Uterus (tissue), 4 donors: ENCODE results near the gene EPB41. TPM values are rescaled to one million over a fixed set of nuclear protein-coding genes. Genes with fewer than 3 reads are reported as not detected.
"Not testable (repeated sequence)": the region's sequence is repeated elsewhere in the genome, so short reads cannot be mapped to it uniquely, and the experiment has no call there.

Source experiments
- DNase-seq, 2 donors: peaks; one replicate each; pipeline ENCODE4 v3.0.0-alpha.2; 2019 to 2020
- H3K27ac ChIP-seq, 2 donors: fragments of 200-600 bp; sonication (generic); 1 replicate in 1 of 2; 2 replicates in 1 of 2; pipeline ENCODE4 v1.5.1; 2016 to 2018
- H3K27me3 ChIP-seq, 2 donors: fragments of 200-600 bp; sonication (generic); one replicate each; pipeline ENCODE4 v1.5.1; 2018 to 2019; ENCODE audit warnings: control low read depth in 1 of 2
- H3K36me3 ChIP-seq, 2 donors: fragments of 200-600 bp; sonication (generic); one replicate each; pipeline ENCODE4 v1.5.1; 2019; ENCODE audit warnings: control low read depth in 1 of 2
- H3K4me1 ChIP-seq, 2 donors: fragments of 200-600 bp; sonication (generic); one replicate each; pipeline ENCODE4 v1.5.1; 2018 to 2019; ENCODE audit warnings: control low read depth in 1 of 2
- H3K4me3 ChIP-seq, 2 donors: fragments of 200-600 bp; sonication (generic); 1 replicate in 1 of 2; 2 replicates in 1 of 2; pipeline ENCODE4 v1.5.1; 2018 to 2019; ENCODE audit warnings: mild to moderate bottlenecking in 1 of 2
- H3K9me3 ChIP-seq, 2 donors: fragments of 200-600 bp; sonication (generic); one replicate each; pipeline ENCODE4 v1.5.1; 2019; ENCODE audit warnings: control low read depth in 1 of 2
- CTCF ChIP-seq, 4 experiments: fragments of 200-600 bp in 2 of 4; fragments of 450-650 bp in 2 of 4; sonication (generic) in 2 of 4; IDR thresholded peaks; one replicate each; pipeline ENCODE4 v1.5.1; 2016 to 2019; ENCODE audit warnings: antibody characterized with exemption in 4 of 4, mild to moderate bottlenecking in 2 of 4, moderate library complexity in 1 of 4
- POLR2A ChIP-seq, 2 donors: fragments of 450-650 bp; IDR thresholded peaks; one replicate each; pipeline ENCODE4 v1.6.1; 2016; ENCODE audit warnings: antibody characterized with exemption in 2 of 2, mild to moderate bottlenecking in 1 of 2, moderate library complexity in 1 of 2
- intact Hi-C: fragments of 100-400 bp; cut with DNase I; formaldehyde crosslinking; loops from one replicate; pipeline ENCODE4 v1.15.1; 2023; ENCODE audit warnings: low total_unique reads
- total RNA-seq, 4 donors: library from RNA; depleted of rRNA in 3 of 4; stranded (reverse); fragments of >200 nt in 3 of 4; gene quantifications; one replicate each; pipeline versions ENCODE4 v1.1.0 to v1.2.4, GENCODE V29; 2014 to 2023
- donor health status: DM: yes; HTN: yes; CAD: no.

EPB41 gene
- total RNA-seq, 4 donors from 2014 or later = 16.2 to 1,146 (median 45.4) TPM

- no peak overlapping the region for H3K27ac ChIP-seq
- peak; percentile 67 to 72 for DNase-seq
- intact Hi-C loops = no loop called here
- H3K4me3 ChIP-seq = no peak overlapping the region
- H3K4me1 ChIP-seq = no peaks in the 10 kb centered on the region
- no peaks in the 10 kb centered on the region for H3K9me3 ChIP-seq
- H3K27me3 ChIP-seq = no peaks in the 10 kb centered on the region
- no peaks in the 10 kb centered on the region for H3K36me3 ChIP-seq
- TF ChIP-seq CTCF (IDR thresholded peaks at IDR 0.05) (no peak), POLR2A (IDR thresholded peaks at IDR 0.05) (no peak)
Measured at GRCh38 chr1:29136391-29136915, 222.1 kb downstream of the EPB41 start.

DNA sequence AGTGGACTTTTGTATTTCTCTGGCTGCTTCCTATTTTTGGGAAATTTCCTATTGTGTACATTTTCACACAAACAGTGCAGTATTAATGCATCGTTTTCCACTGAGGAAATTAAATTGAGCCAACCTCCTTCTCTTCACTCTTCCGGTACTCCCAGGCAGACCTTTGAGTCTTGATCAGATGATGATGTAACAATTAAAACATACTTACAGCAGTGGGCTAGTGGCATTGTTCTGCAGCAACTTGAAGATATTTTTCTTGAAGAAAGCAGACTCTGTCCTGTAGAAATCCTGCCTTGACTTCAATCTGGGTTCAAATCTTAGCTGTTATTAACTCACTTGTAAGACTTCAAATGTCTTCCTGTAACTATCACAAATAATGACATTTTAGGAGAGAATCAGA, 228.3 kb downstream of the EPB41 start:
- Histone ChIP-seq H3K4me1 (no peaks in the 10 kb centered on the region), H3K27ac (no peak overlapping the region), H3K9me3 (no peaks in the 10 kb centered on the region), H3K4me3 (no peak overlapping the region), H3K36me3 (no peaks in the 10 kb centered on the region), H3K27me3 (no peaks in the 10 kb centered on the region)
- TF ChIP-seq POLR2A (IDR thresholded peaks at IDR 0.05) (no peak), CTCF (IDR thresholded peaks at IDR 0.05) (no peak)
- DNase-seq = no peak
- intact Hi-C loops = no loop called here

DNA sequence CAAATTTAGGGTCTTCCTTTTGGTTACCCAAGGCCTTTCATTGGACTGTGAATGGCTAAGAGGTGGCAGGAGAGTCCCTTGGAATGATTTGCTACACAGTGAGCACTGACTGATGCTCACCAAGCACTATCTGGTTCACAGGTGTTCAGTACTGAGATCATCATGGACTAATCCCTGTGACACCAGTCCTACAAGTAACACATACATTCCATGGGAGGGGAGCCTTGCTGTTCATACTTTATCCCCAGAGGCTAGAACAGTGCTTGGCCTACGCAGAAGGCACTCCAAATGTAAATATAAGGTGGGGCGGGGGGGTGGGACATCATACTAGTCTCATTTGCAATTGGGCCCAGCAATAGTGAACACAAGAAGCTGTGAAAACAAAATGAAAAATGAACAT, 229.8 kb downstream of the EPB41 start:
- Histone ChIP-seq H3K4me1 (no peaks in the 10 kb centered on the region), H3K4me3 (no peak overlapping the region), H3K36me3 (peaks cover 0 to 3% of the 10 kb centered on the region in 2 donors), H3K9me3 (no peaks in the 10 kb centered on the region), H3K27me3 (no peaks in the 10 kb centered on the region), H3K27ac (no peak overlapping the region)
- intact Hi-C loops = no loop called here
- DNase-seq = no peak
- TF ChIP-seq CTCF (IDR thresholded peaks at IDR 0.05) = no peak
- no peak for TF ChIP-seq POLR2A (IDR thresholded peaks at IDR 0.05)

- peaks cover 0 to 3% of the 10 kb centered on the region in 2 donors for H3K36me3 ChIP-seq
- no peak for DNase-seq
- intact Hi-C loops = no loop called here
- no peaks in the 10 kb centered on the region for H3K4me1 ChIP-seq
- H3K4me3 ChIP-seq = no peak overlapping the region
- no peaks in the 10 kb centered on the region for H3K27me3 ChIP-seq
- H3K27ac ChIP-seq = no peak overlapping the region
- TF ChIP-seq POLR2A (IDR thresholded peaks at IDR 0.05) (no peak), CTCF (IDR thresholded peaks at IDR 0.05) (no peak)
- no peaks in the 10 kb centered on the region for H3K9me3 ChIP-seq
Measured at GRCh38 chr1:29145739-29146437, 231.5 kb downstream of the EPB41 start.

DNA sequence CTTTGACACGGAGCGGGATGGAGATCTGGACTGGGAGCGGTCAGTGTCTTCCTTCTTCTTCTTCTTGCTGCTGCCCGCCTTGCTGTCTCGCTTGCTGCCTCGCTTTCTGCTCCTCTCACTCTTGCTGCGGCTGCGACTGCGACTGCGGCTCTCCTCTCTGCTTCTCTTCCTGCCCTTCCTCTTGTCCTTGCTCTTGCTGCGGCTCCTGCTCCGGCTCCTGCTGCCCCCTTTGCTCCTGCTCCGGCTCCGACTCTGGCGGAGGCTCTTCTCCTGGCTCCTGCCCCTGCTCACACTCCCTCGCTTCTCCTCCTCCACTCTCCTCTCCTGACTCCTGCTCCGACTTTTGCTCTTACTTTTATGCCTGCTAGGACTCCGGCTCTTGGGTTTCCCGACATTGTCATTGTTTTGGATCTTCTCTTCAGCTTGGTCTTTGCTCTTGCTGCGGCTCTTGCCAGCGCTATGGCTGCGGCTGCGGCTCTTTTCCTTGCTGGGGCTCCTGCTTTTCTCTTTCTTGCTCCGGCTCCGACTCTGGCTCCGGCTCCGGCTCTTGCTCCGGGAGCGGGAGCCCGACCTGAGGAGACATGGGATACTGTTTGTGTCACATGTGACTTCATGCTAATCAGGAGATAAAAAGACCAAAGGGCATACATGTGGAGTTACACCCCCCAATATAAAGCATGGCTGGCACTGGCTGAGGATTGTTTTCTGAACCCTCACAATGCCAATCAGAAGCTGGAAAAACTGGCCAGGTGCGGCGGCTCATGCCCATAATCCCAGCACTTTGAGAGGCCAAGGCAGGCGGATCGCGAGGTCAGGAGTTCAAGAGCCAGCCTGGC, 234.5 kb downstream of the EPB41 start:
- Histone ChIP-seq H3K9me3 (no peaks in the 10 kb centered on the region), H3K36me3 (peaks cover 0 to 3% of the 10 kb centered on the region in 2 donors), H3K4me3 (no peak overlapping the region), H3K27me3 (no peaks in the 10 kb centered on the region), H3K4me1 (no peaks in the 10 kb centered on the region), H3K27ac (no peak overlapping the region)
- no peak for DNase-seq
- intact Hi-C loops = no loop called here
- TF ChIP-seq CTCF (IDR thresholded peaks at IDR 0.05) = no peak
- no peak for TF ChIP-seq POLR2A (IDR thresholded peaks at IDR 0.05)

DNA sequence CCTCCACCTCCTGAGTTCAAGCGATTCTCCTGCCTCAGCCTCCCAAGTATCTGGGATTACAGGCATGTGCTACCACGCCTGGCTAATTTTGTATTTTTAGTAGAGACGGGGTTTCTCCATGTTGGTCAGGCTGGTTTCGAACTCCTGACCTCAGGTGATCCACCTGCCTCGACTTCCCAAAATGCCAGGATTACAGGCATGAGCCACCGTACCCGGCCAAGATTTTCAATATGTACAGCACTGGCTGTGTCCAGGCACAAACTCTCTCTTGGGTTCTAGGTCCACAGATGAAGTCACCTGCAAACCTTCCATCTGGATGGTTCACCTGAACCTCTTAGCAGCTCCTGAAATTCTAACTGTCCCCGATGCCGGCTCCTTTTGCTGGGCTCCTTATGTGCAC, 236.0 kb downstream of the EPB41 start:
- H3K36me3 ChIP-seq = not testable (repeated sequence)

More for the DNA sequence above, 236.0 kb downstream of the EPB41 start:
- H3K9me3 ChIP-seq, H3K4me3 ChIP-seq, H3K27ac ChIP-seq, DNase-seq, H3K27me3 ChIP-seq, intact Hi-C loops, H3K4me1 ChIP-seq: not testable (repeated sequence)
